AG09319 (cell line): ENCODE measurements around the gene C2.
A peak's percentile ranks its signal among the peaks of the same experiment; 100 is the strongest.
"Not testable (repeated sequence)": the region's sequence is repeated elsewhere in the genome, so short reads cannot be mapped to it uniquely, and the experiment has no call there.

Experiments used
- DNase-seq: peaks from one replicate; pipeline ENCODE4 v3.0.0-alpha.2; 2010; ENCODE audit warnings: low read depth; ENCODE audit errors: extremely low read depth
- TF ChIP-seq, protein P1 (sequence below): IDR thresholded peaks from 2 replicates; pipeline ENCODE4 v1.5.1; 2011; ENCODE audit warnings: low read depth, mild to moderate bottlenecking, inconsistent platforms, low read length, moderate library complexity

Gene C2

GRCh38 chr6:31968791-31969711, 41.5 kb downstream of the C2 start:
- DNase-seq: no peak
- TF ChIP-seq, protein P1, sequence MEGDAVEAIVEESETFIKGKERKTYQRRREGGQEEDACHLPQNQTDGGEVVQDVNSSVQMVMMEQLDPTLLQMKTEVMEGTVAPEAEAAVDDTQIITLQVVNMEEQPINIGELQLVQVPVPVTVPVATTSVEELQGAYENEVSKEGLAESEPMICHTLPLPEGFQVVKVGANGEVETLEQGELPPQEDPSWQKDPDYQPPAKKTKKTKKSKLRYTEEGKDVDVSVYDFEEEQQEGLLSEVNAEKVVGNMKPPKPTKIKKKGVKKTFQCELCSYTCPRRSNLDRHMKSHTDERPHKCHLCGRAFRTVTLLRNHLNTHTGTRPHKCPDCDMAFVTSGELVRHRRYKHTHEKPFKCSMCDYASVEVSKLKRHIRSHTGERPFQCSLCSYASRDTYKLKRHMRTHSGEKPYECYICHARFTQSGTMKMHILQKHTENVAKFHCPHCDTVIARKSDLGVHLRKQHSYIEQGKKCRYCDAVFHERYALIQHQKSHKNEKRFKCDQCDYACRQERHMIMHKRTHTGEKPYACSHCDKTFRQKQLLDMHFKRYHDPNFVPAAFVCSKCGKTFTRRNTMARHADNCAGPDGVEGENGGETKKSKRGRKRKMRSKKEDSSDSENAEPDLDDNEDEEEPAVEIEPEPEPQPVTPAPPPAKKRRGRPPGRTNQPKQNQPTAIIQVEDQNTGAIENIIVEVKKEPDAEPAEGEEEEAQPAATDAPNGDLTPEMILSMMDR: no peak

GRCh38 chr6:31969712-31970603, 42.4 kb downstream of the C2 start:
- no peak for DNase-seq
- TF ChIP-seq, protein P1: no peak

DNA sequence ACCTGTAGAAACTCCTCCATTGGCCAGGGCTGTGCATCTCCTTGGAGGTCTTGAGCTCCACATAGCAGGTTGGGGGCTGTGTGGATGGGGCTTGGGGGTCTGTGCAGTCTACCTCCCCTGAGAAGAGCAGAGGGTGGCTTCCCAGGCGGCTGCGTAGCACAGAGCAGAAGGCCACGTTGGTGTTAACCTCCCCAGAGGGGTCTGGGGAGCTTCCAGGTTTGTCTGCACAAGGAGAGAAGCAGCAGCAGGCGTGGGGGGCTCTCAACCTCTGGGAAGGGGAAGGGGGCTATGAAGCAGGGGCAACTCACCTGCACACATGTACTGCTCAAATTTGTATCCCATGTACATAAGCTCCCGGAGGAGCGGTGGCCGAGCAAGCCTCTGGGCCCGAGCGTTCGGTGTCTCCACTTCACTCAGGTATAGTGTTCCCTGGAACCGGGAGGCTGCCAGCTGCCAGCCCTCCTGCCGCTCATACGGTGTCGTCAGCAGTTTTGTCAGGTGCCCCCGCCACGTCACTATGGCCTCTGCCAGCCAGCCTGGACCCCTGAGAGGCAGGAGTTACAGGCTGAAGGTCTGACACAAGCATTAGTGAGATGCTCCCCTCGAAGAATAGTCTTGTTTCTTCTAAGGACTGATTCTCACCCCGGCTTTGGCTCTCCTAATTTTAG, 43.2 kb downstream of the C2 start:
- DNase-seq: no peak

GRCh38 chr6:31971279-31971992, 43.9 kb downstream of the C2 start:
- no peak for DNase-seq
- TF ChIP-seq, protein P1: no peak

More for the DNA sequence above, 43.2 kb downstream of the C2 start:
- TF ChIP-seq, protein P1: no peak

DNA sequence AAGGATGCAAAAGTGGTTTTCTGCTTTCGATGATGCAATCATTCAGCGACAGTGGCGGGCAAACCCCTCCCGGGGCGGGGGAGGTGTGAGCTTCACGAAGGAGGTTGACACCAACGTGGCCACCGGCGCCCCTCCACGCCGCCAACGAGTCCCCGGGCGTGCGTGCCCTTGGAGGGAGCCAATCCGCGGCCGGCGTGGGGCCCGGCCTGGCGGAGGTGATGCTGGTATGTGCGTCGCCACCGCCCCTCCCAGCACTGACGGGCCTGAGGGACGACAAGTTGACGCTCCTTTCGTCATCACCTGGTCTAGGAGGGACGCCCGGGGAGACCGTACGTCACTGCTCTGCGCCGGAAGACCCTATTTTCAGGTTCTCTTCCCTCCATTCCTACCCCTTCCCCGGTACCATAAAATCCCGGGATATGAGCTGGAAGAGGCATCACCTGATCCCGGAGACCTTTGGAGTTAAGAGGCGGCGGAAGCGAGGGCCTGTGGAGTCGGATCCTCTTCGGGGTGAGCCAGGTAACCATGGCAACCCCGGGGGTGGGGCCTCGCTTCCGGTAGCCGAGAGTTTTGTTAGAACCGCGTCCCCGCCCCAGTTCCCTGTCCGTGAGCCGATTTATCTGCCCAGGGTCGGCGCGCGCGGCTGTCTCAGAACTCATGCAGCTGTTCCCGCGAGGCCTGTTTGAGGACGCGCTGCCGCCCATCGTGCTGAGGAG, 44.6 kb downstream of the C2 start, which contains the start of gene DXO:
TSS of gene DXO (minus strand) at position 146 of the 716 bp plus-strand sequence. CDS start 463 bp downstream, outside the sequence.
- peak; percentile 96 for DNase-seq
- TF ChIP-seq, protein P1: no peak

DNA sequence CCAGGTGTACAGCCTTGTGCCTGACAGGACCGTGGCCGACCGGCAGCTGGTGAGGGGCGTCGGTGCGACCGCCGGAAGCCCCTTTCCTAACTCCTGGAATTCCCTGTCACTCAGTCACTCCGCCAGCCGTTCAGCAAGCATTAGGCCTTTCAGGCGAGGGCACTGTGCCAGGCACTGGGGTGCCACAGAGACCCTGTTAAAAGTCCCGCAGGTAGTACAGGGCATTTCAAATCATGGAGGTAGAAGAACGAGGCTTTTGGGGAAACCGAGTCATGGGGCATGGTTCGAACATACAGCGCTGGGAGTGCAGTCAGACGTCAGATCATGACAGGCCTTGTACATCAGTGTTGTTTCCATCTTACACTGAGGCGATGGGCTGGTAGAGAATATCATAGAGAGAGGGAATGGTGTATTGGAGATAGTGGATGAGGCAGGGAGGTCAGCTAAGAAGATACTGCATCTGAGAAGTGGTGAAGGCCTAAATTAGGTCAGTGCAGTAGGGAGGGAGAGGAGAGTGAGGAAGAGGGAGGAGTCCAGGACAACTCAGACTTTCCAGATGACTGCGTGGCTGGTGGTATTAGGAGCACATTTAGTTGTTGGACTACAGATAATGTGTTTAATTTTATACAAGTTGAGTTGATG, 45.3 kb downstream of the C2 start:
- no peak for DNase-seq
- TF ChIP-seq, protein P1: no peak

GRCh38 chr6:31976065-31976464, 48.5 kb downstream of the C2 start:
- not testable (repeated sequence) for DNase-seq
